ENCODE results near the gene MAGI3. TPM values are rescaled to one million over a fixed set of nuclear protein-coding genes. Genes with fewer than 3 reads are reported as not detected.

The MAGI3 gene
- total RNA-seq, 1 donor from 2014 or later: 70.5 TPM

- intact Hi-C loops (cut with DNase I): no loop called here
Observed at GRCh38 chr1:113543110-113543509, 152.8 kb downstream of the MAGI3 start.

GRCh38 chr1:113545210-113545609, 154.9 kb downstream of the MAGI3 start:
- Histone ChIP-seq H3K4me1 (no peaks in the 10 kb centered on the region), H3K9me3 (no peaks in the 10 kb centered on the region), H3K27me3 (no peaks in the 10 kb centered on the region), H3K36me3 (no peaks in the 10 kb centered on the region), H3K4me3 (no peak overlapping the region), H3K27ac (no peak overlapping the region)
- ATAC-seq (no peak), DNase-seq (no peak)
- TF ChIP-seq, protein P1, sequence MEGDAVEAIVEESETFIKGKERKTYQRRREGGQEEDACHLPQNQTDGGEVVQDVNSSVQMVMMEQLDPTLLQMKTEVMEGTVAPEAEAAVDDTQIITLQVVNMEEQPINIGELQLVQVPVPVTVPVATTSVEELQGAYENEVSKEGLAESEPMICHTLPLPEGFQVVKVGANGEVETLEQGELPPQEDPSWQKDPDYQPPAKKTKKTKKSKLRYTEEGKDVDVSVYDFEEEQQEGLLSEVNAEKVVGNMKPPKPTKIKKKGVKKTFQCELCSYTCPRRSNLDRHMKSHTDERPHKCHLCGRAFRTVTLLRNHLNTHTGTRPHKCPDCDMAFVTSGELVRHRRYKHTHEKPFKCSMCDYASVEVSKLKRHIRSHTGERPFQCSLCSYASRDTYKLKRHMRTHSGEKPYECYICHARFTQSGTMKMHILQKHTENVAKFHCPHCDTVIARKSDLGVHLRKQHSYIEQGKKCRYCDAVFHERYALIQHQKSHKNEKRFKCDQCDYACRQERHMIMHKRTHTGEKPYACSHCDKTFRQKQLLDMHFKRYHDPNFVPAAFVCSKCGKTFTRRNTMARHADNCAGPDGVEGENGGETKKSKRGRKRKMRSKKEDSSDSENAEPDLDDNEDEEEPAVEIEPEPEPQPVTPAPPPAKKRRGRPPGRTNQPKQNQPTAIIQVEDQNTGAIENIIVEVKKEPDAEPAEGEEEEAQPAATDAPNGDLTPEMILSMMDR (IDR thresholded peaks at IDR 0.05): no peak
- intact Hi-C loops (cut with DNase I): no loop called here

More at GRCh38 chr1:113543110-113543509, 152.8 kb downstream of the MAGI3 start:
- no peaks in the 10 kb centered on the region for H3K9me3 ChIP-seq
- H3K36me3 ChIP-seq: no peaks in the 10 kb centered on the region
- H3K27me3 ChIP-seq: no peaks in the 10 kb centered on the region
- no peak for ATAC-seq
- H3K4me1 ChIP-seq: no peaks in the 10 kb centered on the region
- no peak overlapping the region for H3K27ac ChIP-seq
- TF ChIP-seq, protein P1 (IDR thresholded peaks at IDR 0.05): no peak
- DNase-seq: no peak
- no peak overlapping the region for H3K4me3 ChIP-seq

DNA sequence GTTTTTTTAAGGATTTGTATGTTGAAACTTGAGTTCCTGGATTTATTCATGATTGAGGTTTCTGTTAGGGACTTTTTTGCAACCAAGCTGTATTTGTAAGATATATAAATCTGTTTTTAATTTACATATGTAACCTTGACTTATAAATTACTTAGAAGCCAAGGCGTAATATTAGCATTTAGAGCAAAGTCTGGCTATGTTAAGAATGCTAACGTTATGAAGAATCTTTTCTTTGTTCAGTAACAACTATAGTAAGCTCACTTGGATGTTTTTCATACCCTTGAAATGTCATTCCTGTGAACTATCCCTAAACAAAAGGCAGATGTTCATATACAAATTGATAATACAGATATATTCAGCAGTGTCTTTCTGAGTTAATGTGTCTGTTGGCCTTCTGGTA, 155.3 kb downstream of the MAGI3 start:
- H3K9me3 ChIP-seq: no peaks in the 10 kb centered on the region
- H3K4me1 ChIP-seq: no peaks in the 10 kb centered on the region
- intact Hi-C loops (cut with DNase I): no loop called here
- no peak for DNase-seq
- H3K27ac ChIP-seq: no peak overlapping the region
- H3K36me3 ChIP-seq: no peaks in the 10 kb centered on the region
- no peak for ATAC-seq
- TF ChIP-seq, protein P1 (IDR thresholded peaks at IDR 0.05): no peak
- no peak overlapping the region for H3K4me3 ChIP-seq
- H3K27me3 ChIP-seq: no peaks in the 10 kb centered on the region

- DNase-seq (no peak), ATAC-seq (no peak)
- Histone ChIP-seq H3K4me3 (no peak overlapping the region), H3K27me3 (no peaks in the 10 kb centered on the region), H3K4me1 (no peaks in the 10 kb centered on the region), H3K27ac (no peak overlapping the region), H3K9me3 (no peaks in the 10 kb centered on the region), H3K36me3 (no peaks in the 10 kb centered on the region)
- intact Hi-C loops (cut with DNase I): no loop called here
- TF ChIP-seq, protein P1 (IDR thresholded peaks at IDR 0.05): no peak
Observed at GRCh38 chr1:113551728-113552127, 161.4 kb downstream of the MAGI3 start.

GRCh38 chr1:113552244-113552643, 161.9 kb downstream of the MAGI3 start:
- TF ChIP-seq, protein P1 (IDR thresholded peaks at IDR 0.05): no peak

DNA sequence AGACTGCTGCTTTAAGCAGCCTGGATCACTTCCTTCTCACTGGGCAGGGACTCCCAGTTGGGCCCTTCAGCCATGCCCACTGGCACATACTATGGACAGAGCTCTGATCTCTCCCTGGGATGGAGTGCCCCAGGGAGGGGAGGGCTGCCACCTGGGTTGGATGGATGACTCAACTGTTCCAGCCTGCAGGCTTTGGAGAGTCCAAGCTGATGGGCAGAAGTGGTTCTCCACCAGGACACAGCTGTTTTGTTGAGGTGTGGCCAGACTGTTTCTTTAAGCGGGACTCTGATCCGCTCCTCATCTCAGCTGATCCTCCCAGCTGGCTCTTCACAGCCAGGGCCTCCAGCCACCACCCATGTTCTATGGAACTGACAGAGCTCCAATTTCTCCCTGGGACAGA, 166.9 kb downstream of the MAGI3 start:
- DNase-seq (no peak), ATAC-seq (peak; percentile 28)
- no peaks in the 10 kb centered on the region for H3K36me3 ChIP-seq
- H3K4me3 ChIP-seq: no peak overlapping the region
- H3K27ac ChIP-seq: no peak overlapping the region
- intact Hi-C loops (cut with DNase I): no loop called here
- H3K4me1 ChIP-seq: no peaks in the 10 kb centered on the region
- TF ChIP-seq, protein P1 (IDR thresholded peaks at IDR 0.05): no peak
- H3K27me3 ChIP-seq: no peaks in the 10 kb centered on the region
- H3K9me3 ChIP-seq: no peaks in the 10 kb centered on the region

More at GRCh38 chr1:113552244-113552643, 161.9 kb downstream of the MAGI3 start:
- DNase-seq (no peak), ATAC-seq (no peak)
- no peaks in the 10 kb centered on the region for H3K9me3 ChIP-seq
- intact Hi-C loops (cut with DNase I): no loop called here
- H3K27ac ChIP-seq: no peak overlapping the region
- H3K27me3 ChIP-seq: no peaks in the 10 kb centered on the region
- no peak overlapping the region for H3K4me3 ChIP-seq
- no peaks in the 10 kb centered on the region for H3K36me3 ChIP-seq
- no peaks in the 10 kb centered on the region for H3K4me1 ChIP-seq
